Daoy (cell line): ENCODE measurements around the gene CENPB. TPM values are rescaled to one million over a fixed set of nuclear protein-coding genes. Genes with fewer than 3 reads are reported as not detected.

Experiments used
- DNase-seq: peaks from one replicate; pipeline ENCODE4 v3.0.0-alpha.2; 2015; ENCODE audit warnings: low read depth
- total RNA-seq: library from RNA; depleted of rRNA; stranded (reverse); fragments of >200 nt; shearing (Covaris generic); gene quantifications from 2 replicates; pipeline ENCODE4 v1.2.3, GENCODE V29; 2014; rRNA removed

Gene CENPB
- total RNA-seq, 1 experiment from 2014 or later: 91.3 TPM

GRCh38 chr20:3749087-3749688 lies 37.4 kb downstream of the CENPB start:
- no peak for DNase-seq

GRCh38 chr20:3748073-3748472 lies 38.5 kb downstream of the CENPB start:
- no peak for DNase-seq

- DNase-seq: no peak
Measured at GRCh38 chr20:3747471-3747870, 39.1 kb downstream of the CENPB start.

GRCh38 chr20:3745686-3746173 lies 40.8 kb downstream of the CENPB start:
- DNase-seq: no peak

GRCh38 chr20:3744806-3745685 lies 41.5 kb downstream of the CENPB start:
- peak; percentile 65 for DNase-seq

- no peak for DNase-seq
Measured at GRCh38 chr20:3744037-3744436, 42.5 kb downstream of the CENPB start.

GRCh38 chr20:3743251-3743650 lies 43.3 kb downstream of the CENPB start:
- DNase-seq: no peak

- DNase-seq: no peak
Measured at GRCh38 chr20:3741836-3742458, 44.6 kb downstream of the CENPB start.

- DNase-seq: no peak
Measured at GRCh38 chr20:3740615-3741301, 45.8 kb downstream of the CENPB start.

GRCh38 chr20:3739926-3740451 lies 46.6 kb downstream of the CENPB start:
- no peak for DNase-seq

GRCh38 chr20:3739054-3739925 lies 47.2 kb downstream of the CENPB start:
- no peak for DNase-seq

GRCh38 chr20:3738111-3739053 lies 48.2 kb downstream of the CENPB start:
- no peak for DNase-seq

GRCh38 chr20:3735768-3736167 lies 50.8 kb downstream of the CENPB start:
- DNase-seq: no peak

GRCh38 chr20:3734111-3734843 lies 52.3 kb downstream of the CENPB start:
- no peak for DNase-seq

Other genes starting within 250 kb of the CENPB start
- gene GFRA4, start 123.3 kb downstream of the CENPB start, total RNA-seq: not detected in 2 replicates
- gene ADAM33, start 104.7 kb downstream of the CENPB start, total RNA-seq: not detected in 2 replicates
- gene SIGLEC1, start 74.1 kb downstream of the CENPB start, total RNA-seq: not detected in 2 replicates
- 0.17 TPM in 1 of 2 replicates, not detected in the other for gene HSPA12B, start 54.1 kb downstream of the CENPB start, total RNA-seq
- gene ADISSP, start 19.0 kb downstream of the CENPB start, total RNA-seq: 39.4 and 40.4 TPM in 2 replicates
- gene SPEF1, start 5.3 kb downstream of the CENPB start, total RNA-seq: 0.51 TPM in 1 of 2 replicates, not detected in the other
- 39.7 and 43.3 TPM in 2 replicates for gene CDC25B, start 9.6 kb upstream of the CENPB start, total RNA-seq
- gene AP5S1, start 33.8 kb upstream of the CENPB start, total RNA-seq: 14.1 and 14.9 TPM in 2 replicates
- gene MAVS, start 60.1 kb upstream of the CENPB start, total RNA-seq: 9.6 and 11.5 TPM in 2 replicates
- 62.3 and 69.2 TPM in 2 replicates for gene PANK2, start 102.6 kb upstream of the CENPB start, total RNA-seq
- 3.1 and 7.6 TPM in 2 replicates for gene RNF24, start 228.8 kb upstream of the CENPB start, total RNA-seq